ENCODE data around the gene SERTAD1. TPM values are rescaled to one million over a fixed set of nuclear protein-coding genes. Genes with fewer than 3 reads are reported as not detected.

Gene SERTAD1
- total and polyA plus RNA-seq, 12 donors = 6.3 to 35.8 (median 9.4) TPM

DNA sequence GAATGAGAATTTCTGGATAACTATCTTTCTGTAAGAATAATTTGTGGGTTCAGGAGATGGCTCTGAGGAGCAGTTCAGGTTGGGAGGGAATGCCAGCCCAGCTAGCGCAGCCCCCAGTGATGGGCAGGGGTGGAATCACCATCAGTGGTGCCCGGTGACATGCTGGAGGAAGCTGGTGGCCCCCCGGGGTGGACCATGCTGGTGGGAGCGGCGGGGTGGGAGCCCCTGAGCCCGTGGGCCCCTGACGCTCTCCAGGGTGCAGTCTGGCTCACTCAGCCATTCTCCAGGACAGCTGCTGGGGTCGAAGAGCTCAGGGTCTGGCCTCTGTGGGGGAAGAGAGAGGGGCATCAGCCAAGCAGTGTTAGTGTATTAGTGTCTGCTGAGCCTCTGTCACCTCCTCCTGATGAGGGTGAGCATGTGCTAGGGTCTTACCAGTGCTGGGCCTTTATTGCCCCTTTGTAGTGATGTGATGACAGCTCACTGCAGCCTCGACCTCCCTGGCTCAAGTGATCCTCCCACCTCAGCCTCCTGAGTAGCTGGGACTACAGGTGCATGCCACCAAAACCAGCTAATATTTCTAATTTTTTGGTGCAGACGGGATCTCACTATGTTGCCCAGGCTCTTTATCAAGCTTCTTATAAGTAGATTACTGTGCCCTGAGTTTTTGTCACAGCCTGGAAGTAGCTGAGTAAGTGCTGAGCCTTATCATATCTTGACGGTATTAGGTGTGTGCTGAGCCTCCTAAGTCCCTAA lies 46.2 kb downstream of the SERTAD1 start:
- WGBS, 2 donors = 85 to 86% methylated on average over 11 of the region's 11 CpGs
- Histone ChIP-seq H3K9me3 (no peaks in the 10 kb centered on the region), H3K4me1 (no peaks in the 10 kb centered on the region), H3K27ac (no peak overlapping the region), H3K36me3 (peaks cover 0 to 53% (median 19%) of the 10 kb centered on the region in 9 donors), H3K27me3 (no peaks in the 10 kb centered on the region), H3K4me3 (no peak overlapping the region)
- peak in 1 of 8 donors; percentile 15 for ATAC-seq
- intact Hi-C loops (cut with DNase I) = no loop called here
- DNase-seq = no peak
- TF ChIP-seq, protein P1, sequence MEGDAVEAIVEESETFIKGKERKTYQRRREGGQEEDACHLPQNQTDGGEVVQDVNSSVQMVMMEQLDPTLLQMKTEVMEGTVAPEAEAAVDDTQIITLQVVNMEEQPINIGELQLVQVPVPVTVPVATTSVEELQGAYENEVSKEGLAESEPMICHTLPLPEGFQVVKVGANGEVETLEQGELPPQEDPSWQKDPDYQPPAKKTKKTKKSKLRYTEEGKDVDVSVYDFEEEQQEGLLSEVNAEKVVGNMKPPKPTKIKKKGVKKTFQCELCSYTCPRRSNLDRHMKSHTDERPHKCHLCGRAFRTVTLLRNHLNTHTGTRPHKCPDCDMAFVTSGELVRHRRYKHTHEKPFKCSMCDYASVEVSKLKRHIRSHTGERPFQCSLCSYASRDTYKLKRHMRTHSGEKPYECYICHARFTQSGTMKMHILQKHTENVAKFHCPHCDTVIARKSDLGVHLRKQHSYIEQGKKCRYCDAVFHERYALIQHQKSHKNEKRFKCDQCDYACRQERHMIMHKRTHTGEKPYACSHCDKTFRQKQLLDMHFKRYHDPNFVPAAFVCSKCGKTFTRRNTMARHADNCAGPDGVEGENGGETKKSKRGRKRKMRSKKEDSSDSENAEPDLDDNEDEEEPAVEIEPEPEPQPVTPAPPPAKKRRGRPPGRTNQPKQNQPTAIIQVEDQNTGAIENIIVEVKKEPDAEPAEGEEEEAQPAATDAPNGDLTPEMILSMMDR (IDR thresholded peaks at IDR 0.05) = no peak

DNA sequence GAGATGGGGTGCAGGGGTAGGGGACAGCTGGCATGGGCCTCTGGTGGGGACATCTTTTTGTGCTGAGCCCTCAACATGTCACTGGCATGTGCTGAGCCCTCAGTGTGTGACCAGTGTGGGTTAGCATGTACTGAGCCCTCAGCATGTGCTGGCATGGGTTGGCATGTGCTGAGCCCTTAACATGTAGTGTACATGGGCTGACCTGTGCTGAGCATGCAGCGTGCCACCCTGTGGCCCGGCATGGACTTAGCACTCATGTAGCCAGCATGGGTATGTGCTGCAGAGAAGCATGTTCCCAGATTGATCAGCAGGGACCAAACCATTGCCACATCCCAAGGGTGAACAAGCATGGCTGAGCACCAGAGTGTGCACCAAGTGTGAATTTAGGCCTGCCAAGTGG lies 47.3 kb downstream of the SERTAD1 start:
- no peak overlapping the region for H3K27ac ChIP-seq
- H3K27me3 ChIP-seq = no peaks in the 10 kb centered on the region
- H3K4me1 ChIP-seq = no peaks in the 10 kb centered on the region
- WGBS, 2 donors = 87% methylated on average over 2 of the region's 2 CpGs
- intact Hi-C loops (cut with DNase I) = no loop called here
- H3K36me3 ChIP-seq = peaks cover 0 to 65% (median 19%) of the 10 kb centered on the region in 9 donors
- no peak overlapping the region for H3K4me3 ChIP-seq
- no peaks in the 10 kb centered on the region for H3K9me3 ChIP-seq
- ATAC-seq = no peak
- no peak for DNase-seq
- TF ChIP-seq, protein P1 (IDR thresholded peaks at IDR 0.05) = no peak

DNA sequence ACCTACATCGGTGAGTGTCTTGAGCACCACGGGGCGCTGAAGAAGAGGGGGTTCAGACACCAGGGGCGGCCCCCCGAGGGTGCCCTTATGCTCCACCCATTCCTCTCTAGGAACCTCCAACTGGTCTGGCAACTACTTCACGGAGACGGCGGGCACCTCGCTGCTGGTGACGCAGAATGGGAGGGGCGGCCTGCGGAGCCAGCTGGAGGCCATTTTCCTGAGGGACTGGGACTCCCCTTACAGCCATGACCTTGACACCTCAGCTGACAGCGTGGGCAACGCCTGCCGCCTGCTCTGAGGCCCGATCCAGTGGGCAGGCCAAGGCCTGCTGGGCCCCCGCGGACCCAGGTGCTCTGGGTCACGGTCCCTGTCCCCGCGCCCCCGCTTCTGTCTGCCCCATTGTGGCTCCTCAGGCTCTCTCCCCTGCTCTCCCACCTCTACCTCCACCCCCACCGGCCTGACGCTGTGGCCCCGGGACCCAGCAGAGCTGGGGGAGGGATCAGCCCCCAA lies 47.9 kb downstream of the SERTAD1 start:
- Histone ChIP-seq H3K27me3 (no peaks in the 10 kb centered on the region), H3K9me3 (no peaks in the 10 kb centered on the region), H3K36me3 (peaks cover 0 to 70% (median 22%) of the 10 kb centered on the region in 9 donors), H3K4me3 (no peak overlapping the region), H3K4me1 (no peaks in the 10 kb centered on the region), H3K27ac (no peak overlapping the region)
- ATAC-seq = no peak
- intact Hi-C loops (cut with DNase I) = no loop called here
- DNase-seq = no peak
- TF ChIP-seq, protein P1 (IDR thresholded peaks at IDR 0.05) = no peak
- 94% methylated on average over 25 of the region's 25 CpGs for WGBS, 2 donors

DNA sequence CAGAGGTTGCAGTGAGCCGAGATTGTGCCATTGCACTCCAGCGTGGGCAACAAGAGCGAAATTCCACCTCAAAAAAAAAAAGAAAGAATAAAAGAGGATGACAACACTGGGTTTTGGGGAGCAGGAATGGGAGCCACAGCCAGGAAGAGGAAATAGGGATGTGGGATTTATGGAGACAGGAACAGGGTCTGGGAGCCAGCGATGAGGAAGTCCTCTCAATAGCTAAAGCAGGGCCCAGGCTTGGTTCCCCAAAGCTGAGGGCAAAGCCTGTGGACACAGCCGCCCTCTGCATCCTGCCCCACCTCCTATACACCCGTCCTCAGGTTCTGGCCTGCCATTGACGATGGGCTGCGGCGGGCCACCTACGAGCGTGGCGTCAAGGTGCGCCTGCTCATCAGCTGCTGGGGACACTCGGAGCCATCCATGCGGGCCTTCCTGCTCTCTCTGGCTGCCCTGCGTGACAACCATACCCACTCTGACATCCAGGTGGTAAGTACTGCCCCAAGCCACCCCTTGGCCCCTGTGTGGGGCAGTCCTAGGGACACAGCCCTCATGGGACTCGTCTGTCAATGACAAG lies 49.4 kb downstream of the SERTAD1 start:
- TF ChIP-seq, protein P1 (IDR thresholded peaks at IDR 0.05) = no peak
- Histone ChIP-seq H3K27ac (no peak overlapping the region), H3K4me1 (no peaks in the 10 kb centered on the region), H3K9me3 (no peaks in the 10 kb centered on the region), H3K27me3 (no peaks in the 10 kb centered on the region), H3K4me3 (no peak overlapping the region), H3K36me3 (peaks cover 0 to 86% (median 29%) of the 10 kb centered on the region in 9 donors)
- intact Hi-C loops (cut with DNase I) = no loop called here
- no peak for ATAC-seq
- DNase-seq = no peak
- WGBS, 2 donors = 90 to 96% methylated on average over 17 of the region's 17 CpGs
